ENCODE data around the gene MPP3.
A peak's percentile ranks its signal among the peaks of the same experiment; 100 is the strongest.

MPP3 gene

DNA sequence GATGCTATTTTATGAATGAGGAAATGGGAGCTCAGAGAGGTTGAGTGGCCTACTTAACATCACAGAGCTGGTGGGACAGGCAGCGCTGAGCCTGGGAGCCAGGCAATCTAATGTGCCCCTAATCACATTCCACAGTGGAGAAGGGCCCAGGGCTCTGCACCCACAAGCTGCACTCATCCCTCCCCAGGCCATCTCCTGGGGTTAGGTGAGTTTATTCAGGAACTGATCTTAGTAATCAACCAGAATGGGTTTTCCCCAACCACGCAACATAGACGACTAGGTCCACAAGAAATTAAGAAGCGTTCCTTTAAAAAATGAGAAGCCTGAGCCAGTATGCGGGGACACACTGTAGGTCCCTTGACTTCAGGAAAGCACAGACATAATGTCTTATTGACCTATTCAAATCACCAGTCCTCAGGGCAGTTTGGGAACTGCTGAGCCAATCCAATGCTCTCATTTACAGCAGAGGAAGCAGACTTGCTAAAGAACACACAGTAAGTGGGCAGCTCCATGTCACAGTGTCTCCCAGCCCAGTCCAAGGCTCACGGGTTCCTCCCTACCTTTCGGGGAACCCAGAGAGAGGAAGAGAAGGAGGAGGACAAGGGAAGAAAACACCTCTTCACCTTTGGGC lies 2.3 kb downstream of the MPP3 start:
- peak; percentile 10 for DNase-seq

DNA sequence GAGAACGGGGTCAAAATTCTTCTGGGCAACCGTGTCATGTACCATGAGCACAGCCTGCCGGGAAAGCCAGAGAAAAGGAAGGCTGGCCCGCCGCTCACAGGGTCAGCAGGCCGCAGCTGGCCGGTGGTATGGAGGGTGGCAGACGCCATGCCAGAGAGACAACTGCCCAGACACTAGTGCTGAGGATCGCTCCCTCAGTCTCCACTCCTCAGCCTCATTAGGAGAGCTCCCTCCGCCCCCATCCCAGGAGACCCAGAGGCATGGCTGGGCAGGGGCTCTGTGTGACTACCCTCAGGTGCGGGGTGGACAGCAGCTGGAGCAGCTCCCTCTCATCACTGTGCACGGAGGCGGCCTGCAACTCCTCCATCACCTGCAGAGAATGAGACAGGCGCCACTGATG lies 3.2 kb downstream of the MPP3 start:
- no peak for DNase-seq

DNA sequence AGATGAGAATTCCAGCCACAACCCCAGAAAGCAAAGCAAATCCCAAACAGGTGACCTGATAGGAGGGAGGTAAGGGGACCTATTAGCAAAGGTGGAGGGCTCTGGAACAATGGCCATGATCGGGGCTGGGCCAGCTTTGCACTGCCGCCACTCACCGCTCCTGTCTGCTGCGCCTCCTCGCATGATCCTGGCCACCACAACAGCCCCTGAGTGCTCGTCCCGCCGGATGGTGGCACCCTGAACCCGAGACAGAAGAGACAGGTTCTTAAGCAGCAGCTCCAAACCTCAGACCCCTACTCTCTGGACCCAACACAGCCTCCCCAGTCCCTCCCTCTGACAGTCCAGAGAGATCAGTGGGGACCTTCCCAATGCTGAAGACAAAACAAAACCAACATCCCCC lies 5.3 kb downstream of the MPP3 start:
- DNase-seq = no peak

DNA sequence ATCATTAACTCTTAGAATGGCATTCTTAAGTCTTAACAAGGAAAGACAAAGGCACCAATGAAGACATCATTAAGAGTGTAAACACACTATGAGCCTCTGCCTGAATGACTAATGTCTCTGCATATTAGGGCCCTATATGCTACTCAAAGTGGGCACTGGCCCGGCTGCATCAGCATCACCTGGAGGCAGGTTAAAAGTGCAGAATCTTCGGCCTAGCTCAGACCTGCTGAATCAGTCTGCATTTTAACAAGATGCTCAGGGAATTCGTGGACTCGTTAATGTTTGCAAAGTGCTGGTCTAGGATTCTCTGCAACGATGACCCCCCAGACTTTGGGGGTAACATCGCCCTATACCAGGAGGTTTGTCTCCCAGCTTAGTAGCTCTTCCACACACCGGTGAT lies 6.7 kb downstream of the MPP3 start:
- DNase-seq = no peak

DNA sequence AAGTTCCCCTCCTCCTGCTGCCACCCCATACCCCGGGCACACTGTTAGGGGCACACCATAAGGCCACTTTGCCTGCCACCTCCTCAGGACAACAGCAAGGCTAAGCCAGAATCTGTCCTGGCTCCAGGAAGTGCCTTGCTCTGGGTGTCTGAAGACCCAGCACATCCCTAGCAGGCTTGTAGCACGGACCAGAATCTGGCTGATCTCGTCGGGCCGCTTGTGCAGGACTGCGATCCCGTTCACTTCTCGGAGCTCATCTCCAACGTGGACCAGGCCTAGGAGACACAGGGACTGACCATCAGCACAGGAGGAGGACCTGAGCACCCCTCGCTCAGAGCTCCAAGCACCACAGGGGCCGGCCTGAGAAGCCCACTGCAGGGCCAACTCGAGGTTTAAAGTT lies 7.4 kb downstream of the MPP3 start:
- DNase-seq = no peak

DNA sequence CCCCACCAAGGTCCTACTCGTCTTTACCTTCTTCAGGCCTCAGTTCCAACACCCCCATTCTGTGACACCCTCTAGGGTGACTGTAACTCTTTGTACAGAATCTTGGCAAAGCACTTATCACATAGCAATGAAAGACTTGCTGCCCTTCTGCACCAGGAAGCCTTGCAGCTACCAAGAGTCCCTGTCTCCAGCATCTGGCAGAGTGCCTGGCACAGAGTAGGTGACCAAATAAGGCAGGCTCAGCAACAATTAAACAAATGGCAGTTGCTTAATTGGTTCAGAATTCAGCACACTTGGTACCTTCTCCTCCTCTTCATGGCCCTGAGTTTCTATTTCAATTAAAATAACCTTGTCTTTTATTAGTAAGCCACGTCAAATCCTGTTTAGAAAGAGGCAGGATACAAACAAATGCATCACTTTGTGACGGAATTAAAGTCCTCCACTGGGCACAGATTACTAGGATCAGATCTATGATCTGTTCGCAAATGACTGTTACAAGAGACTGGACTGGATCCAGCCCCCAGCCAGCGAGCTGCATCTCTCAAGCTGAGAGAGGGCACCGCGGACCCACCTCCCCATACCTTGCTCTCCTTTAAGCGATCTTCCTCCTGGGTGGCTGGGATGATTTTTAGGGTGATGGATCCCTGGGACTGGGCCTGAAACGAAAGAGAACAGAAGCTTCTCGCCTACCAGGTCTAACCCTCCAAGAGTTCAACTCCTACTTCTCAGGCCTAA lies 9.4 kb downstream of the MPP3 start:
- DNase-seq = no peak

DNA sequence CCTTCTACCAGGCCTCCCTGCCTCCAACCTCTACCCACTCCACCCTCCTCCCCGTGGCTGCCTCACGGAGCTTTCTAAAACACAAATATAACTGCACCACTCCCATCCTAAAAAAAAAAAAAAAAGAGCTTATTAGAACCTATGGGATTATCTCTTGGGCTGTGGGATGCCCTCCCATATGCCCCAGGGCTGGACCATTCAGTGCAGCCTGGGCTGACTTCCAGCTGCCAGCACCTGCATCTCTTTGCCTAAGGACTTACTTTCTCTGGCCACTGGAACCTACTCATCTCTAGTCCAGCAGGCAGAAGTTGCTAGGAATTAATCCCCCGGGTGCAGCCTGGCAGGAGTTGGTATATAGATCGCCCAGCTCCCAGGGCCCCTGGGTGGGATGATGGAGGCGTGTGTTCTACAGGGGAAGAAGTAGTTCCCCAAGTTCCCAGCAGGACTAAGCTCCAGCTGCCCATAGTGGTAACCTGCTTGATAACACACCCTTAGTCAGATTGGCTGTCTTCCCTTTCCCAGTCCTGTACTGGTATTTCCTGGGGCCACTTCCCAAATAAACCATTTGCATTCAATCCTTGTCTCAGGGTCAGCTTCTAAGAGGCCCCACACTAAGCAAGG lies 10.3 kb downstream of the MPP3 start:
- no peak for DNase-seq

DNA sequence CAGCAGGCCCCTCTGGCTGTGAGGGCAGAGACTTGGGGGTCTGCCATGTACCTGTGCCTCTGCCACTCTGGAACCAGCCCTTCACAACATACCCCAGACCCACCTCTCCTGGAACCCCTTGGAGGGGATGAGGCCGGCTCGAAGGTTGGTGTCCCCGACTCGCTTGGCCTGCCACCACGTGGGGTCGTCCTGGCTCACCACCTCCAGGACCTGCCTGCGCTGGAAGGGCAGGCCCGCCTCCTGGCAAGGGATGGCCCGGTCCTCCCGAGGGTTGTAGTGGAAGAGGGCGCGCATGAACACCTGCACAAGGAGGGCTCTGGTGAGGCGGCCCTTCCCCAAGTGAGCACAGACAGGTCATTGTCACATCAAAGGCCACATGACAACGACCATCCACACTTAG lies 12.2 kb downstream of the MPP3 start:
- DNase-seq = no peak

DNA sequence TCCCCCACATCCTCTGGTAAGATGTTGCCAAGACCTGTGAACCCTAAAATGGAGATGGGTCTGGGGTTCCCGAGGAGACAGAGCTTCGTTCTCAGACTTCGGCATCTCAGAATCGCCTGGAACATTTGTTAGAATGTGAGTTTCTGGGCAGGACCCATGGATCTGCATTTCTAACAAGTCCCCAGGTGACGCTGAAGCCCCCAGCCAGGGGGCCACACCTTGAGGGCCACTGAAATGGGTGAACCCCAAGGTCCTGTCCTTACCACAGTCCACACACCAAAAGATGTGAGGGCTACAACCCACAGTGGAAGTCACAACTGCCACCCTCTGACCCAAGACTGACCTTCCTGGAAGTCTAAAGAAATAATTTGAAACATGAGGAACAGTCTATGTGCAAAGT lies 14.0 kb downstream of the MPP3 start:
- no peak for DNase-seq

DNA sequence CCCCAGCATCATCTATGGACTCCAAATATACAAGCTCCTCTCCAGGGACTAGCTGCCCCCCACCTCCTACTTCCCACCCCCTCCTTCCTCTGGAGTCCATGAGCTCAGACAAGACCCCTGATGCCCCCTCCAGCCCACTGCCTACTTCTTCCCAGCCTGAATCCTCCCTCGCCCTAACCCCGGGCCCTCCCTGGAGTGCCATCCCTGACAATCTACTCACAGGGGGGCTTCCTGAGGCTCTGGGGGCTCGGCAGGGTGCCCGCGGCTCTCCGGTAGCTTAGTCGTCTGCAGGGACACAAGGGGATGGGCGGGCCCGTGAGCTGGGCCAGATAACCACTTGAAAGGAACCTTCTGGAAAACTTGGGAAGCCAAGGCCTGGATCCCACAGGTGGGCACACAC lies 15.1 kb downstream of the MPP3 start:
- no peak for DNase-seq

DNA sequence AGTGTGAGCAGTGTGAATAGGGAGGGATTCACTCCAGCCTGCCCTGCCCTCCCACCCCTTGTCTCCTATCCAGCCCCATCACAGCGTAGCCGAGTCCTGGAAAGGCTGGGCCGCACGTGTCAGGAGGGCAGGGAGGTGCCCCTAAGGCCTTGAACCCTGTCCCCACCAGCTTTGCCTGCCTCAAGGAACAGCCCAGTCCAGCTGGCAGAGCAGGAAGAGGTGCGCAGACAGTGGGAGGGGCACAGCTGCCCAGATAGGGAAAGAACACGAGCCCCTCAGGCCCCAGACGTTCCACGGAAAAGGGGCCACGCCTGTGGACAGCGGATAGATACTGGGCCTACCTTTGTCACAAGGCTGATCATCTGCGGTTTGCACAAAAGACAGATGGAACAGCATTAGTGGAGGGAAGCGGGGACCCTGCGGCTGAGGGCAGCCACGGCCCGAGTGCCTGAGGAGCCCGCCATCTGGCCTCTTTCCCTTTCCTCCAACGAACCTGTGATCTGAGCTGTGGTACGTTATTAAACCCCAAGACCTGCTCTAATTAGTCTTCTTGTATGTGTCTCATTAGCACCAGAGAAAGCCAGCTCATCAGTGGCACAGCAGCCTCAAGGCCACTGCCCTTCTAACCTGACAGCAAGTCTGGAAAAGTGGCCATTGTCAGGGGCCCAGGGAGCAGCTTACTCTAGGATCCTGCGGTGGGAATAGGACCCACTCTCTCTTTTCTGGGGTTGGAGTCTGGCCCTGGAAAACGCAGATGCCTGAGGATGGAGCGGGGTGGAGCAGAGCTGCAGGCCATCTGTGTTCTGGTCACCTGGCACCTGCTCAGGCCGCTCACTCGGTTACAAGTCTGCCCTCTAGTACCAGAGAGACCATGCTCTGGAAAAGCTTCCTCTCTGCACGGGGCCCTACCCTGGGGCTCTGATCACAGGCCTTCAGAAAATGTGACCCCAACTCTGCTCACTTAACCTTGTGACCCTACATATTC lies 16.3 kb downstream of the MPP3 start:
- DNase-seq = no peak

DNA sequence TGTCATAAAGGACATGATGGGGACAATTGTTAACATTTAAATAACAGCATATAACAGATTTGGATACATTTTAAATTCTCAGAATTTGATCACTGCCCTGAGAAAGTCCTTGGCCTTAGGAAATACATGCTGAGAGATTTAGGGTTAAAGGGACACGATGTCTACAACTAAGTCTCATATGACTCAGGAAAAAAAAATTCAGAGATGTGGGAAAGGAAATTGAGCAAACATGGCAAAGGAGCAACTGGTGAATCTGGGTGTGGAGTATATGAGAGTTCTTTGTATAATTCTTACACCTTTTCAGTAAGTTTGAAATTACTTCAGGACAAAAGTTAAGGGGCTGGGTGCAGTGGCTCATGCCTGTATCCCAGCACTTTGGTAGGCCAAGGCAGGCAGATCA lies 18.2 kb downstream of the MPP3 start:
- DNase-seq = no peak

DNA sequence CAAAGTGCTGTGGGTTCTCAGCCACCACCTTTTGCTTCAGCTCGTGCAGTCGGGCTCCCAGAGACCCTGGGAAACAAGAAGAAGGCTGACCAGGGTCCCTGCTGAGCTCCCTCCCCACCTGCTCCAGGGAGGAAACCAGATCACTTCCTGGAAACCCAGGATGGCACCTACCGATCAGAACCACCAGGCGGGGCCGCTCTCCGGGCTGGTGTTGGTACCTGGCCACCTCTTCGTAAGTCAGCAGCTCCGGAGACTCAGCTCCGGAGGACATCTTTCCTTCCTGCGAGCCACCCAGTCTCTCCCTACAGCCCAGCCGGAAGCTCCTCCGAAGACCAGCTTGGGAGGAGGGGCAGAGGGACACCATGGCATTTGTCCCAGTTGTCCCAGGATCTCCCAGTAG lies 18.9 kb downstream of the MPP3 start:
- DNase-seq = no peak

DNA sequence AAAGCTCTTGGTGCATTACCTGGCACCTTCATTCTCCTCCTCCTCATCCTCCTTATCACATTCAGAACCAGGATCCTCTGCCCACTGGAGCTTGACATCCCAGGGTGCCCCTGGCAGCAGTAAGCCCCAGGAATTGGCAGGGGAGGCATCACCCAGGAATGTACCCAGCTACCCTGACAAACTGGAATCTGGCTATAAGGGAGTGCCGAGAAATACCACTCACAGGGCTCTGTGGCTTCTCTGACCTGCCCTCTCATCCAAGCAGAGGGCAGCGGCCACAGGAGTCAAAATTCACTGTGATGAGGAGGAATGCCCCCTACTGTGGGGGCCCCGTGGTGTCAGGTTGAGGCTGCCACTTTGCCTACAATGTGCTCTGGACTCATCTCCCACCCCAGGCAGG lies 19.6 kb downstream of the MPP3 start:
- DNase-seq = no peak

DNA sequence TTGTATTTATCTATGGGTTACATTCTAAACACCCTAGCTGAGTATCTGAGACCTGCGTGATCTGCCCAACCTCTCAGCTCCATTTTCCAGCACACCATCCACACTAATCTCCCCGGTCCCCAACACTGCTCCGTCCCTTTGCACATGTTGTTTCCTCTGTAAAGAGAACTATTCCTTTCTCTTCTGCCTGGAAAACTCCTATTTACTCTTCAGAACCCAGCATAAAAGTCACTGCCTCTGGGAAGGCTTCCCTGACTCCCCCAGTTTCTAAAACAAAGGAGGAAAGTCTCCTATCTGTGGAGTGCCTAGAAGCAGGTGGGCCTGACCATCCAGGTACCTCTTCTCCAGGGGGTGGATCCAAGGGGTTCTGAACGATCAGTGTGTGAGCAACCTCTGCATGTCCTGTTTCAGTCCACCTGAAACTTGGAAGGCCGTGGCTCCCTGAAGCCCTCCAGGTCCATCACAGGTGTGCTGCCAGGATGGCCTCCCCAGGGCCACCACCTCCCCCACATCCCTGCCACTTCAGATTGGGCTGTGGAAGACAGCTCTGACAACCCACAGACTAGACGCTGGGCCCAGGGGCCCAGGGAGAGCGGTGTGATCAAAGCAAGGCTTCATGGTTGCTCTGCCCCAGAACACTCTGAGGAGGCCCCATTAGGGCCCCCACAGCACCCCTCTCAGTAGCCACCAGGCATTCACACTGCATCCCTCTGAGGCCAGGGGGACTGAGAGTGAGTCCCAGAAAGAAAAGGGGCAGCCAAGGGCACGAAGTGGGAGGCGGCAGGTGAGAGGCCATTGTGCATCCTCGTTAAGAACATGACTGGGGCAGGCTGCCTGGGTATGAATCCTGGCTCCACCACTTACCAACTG lies 20.3 kb downstream of the MPP3 start:
- no peak for DNase-seq

DNA sequence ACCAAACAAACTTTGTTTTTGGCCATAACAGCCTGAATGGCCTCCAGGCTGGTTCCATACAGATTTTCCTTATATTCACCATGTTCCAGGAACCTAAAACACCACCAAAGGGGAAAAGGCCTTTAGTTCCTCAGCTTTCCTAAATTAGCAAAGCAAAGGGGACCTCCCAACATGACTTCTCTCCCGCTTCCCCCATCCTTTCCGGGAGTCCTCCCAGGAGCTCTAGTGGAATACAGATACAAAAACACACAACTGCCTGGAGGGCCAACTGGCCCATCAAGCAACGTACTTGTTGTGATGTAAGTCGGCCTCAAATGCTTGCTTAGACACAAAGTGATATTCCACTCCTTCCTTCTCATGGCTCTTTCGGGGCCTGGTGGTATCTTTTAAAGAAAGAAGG lies 22.1 kb downstream of the MPP3 start:
- no peak for DNase-seq

DNA sequence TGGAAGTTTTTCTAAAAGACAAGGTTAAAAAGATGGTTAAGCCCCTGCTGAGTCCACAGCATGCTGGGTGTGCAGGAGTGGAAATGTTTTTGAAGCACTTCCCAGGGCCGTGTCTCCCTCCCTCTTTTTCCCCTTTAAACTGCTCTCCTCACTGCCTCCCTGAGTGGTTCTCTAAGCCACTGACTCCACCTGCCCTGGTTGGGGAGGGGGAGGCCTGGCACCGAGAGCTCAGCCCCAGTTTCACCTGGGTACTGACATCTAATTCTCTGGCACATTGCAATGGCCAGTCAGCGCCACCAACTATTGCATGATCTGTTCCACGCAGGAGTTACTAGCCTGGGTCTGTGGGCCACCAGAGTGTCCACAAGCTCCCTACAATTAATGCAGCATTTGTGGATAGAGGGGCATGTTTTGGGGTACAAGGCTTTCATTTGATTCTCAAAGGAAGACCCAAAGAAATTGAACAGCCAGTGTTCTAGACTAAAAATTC lies 22.7 kb downstream of the MPP3 start:
- no peak for DNase-seq

DNA sequence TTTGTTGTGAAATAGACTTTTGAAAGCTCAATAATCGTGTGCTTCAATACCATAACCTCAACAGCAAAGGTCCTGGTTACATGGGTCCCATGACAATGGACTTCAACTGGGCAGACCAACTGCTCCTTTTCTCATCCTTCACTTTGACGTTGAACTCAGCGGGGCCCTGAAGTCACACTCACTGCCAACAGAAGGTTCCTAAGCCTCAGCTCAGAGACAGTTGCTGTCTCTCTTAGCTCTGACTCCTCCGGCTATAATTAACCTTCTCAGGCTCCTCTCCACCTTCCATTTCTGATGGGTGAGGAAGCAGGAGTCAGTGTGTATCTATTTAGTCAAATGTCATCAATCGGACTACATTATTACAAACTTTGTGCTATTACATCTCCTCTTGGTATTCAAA lies 23.8 kb downstream of the MPP3 start:
- no peak for DNase-seq

DNA sequence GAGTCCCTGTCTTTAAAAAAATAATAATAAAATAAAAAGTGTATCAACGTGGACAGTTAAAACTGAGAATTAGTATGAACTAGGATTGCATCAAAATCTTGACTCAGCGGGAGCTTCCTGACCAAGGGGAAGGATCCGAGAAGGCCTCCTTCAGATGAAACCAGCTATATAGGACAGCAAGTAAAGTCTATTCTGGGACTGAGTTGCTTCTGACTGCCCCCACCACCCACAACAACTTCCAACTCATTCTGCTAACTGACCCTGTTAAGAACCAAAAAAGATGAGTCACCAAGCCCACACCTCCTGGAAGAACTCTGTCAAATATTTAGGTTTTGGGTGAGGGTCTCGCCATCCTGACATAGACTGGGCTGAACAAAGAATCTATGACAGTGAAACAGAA lies 24.9 kb downstream of the MPP3 start:
- DNase-seq = no peak

DNA sequence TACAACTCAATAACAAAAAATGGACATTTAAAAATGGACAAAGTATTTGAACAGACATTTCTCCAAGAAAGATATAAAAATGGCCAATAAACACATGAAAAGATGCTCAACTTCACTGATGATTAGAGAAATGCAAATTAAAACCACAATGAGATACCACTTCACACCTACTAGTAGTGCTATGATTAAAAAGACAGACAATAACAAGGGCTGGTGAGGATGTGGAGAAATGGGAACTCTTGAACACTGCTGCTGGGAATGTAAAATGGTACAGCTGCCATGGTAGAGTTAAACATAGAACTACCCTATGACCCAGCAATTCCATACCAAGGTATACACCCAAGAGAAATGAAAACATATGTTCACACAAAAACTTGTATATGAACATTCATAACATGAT lies 27.8 kb downstream of the MPP3 start:
- no peak for DNase-seq

DNA sequence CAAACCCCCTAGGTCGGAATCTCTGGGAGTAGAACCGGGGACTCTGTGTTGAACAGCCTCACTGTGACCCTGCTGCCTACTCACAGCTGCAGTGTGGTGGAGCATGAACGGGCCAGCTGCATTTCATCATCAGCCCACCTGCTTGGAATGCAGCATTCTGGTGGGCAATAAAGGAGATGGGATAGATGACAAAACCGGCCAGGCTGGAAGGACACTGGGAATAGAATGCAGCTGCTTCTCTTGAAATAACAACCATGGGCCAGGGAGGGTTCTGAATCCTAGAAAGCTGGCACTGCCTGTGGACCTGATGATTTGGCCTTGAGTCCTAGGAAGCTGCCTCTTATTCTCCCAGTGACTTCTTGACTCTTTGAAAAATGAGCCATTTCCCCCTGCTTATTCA lies 29.2 kb downstream of the MPP3 start:
- no peak for DNase-seq

DNA sequence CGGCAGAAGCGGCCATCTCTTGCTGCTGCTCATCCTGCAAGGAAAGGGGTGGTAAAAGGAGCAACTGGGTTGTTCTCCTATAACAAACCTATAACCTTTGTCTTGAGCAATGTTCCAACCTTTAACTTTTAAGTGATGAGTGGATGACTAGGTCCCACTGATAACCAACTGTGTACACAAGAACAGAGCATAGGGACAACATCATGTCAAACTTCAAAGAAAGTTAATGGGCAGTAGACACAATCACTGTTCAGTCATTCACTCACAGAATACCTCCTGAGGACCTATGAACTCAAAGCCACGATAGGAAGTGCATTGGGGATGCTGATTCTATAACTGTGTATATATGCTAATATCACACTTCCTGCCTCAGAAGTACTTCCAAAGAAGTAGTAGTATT lies 31.1 kb downstream of the MPP3 start:
- DNase-seq = no peak
